ENCODE measurements around the gene UBE2K.
"Not testable (repeated sequence)": the region's sequence is repeated elsewhere in the genome, so short reads cannot be mapped to it uniquely, and the experiment has no call there.

Gene UBE2K

DNA sequence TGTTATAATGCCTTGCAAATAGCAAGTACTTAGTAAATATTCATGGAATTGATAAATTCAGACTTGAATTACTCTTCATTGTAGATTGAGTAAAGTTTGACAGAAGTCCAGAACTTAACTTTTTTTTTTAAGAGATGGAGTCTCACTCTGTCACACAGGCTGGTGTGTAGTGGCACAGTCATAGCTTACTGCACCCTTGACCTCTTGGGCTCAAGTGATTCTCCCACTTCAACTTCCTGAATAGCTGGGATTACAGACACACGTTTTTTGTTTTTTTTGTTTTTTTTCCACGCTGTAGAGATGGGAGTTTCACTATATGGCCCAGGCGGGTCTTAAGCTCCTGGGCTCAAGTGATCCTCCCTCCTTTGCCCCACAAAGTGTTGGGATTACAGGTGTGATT is 32.1 kb downstream of the UBE2K start:
- peak; percentile 23 to 61 (median 51) for DNase-seq

DNA sequence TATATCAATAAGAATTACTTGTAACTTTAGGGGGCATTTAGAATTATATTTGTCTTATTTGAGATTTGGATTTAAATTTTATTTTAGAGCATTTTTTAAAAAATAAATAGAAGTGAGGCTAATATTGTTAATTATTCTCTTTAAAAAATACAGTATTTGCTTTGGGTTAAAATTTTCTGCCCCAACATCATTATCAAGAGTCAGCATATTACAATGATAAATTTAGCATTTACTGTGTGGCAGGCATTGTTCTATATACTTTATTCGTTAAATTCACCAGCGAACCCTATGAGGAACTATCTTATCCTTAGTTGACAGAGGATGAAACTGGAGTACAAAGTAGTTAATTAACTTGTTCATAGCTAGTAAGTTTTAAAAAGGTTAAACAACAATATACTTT is 34.0 kb downstream of the UBE2K start:
- no peak for DNase-seq

- DNase-seq: no peak
Observed at GRCh38 chr4:39732728-39733127, 34.8 kb downstream of the UBE2K start.

GRCh38 chr4:39739591-39739990 is 41.7 kb downstream of the UBE2K start:
- DNase-seq: not testable (repeated sequence)

GRCh38 chr4:39741401-39741800 is 43.5 kb downstream of the UBE2K start:
- peak in 2 of 4 experiments; percentile 16 to 33 for DNase-seq

DNA sequence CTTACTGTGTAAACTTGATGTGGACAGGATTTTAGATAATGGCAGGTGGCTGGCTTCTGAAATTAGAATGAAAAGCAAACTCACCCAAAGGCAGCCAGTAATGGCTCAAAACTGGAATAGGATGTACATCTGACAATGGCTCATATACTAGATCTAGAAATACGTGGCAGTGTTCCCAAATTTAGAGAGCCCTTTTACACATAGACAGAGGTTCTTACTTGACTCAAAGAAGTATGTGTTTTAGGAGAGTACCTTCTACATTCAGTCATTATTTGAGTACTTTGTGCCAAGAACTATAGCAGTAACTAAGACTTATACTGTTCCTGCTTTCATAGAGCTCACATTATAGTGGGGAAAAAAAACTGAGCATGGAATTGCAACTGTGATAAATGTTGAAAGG is 48.0 kb downstream of the UBE2K start:
- DNase-seq: no peak

DNA sequence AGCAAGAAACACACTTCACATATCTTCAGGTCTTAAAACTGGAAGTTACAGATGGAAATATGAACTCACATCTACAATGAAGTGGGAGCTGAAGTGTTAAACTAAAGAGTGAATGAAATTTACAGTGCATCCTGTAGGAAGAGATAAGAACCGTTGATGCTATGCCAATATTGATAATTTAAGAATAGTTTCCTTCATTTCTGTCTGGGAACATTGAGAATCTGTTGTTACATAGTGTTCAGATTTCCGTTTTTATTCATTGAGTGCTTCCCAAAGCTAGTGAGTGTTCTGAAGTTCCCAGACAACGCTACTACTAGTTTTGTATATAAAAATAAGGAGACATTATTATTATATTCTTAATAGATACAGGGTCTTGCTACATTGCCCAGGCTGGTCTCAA is 52.3 kb downstream of the UBE2K start:
- DNase-seq: no peak

- DNase-seq: peak in 3 of 4 experiments; percentile 28 to 45 (median 35)
Observed at GRCh38 chr4:39754309-39754708, 56.4 kb downstream of the UBE2K start.

GRCh38 chr4:39756159-39756558 is 58.2 kb downstream of the UBE2K start:
- DNase-seq: no peak

GRCh38 chr4:39758176-39758575 is 60.2 kb downstream of the UBE2K start:
- DNase-seq: no peak

GRCh38 chr4:39759569-39759968 is 61.6 kb downstream of the UBE2K start:
- no peak for DNase-seq

DNA sequence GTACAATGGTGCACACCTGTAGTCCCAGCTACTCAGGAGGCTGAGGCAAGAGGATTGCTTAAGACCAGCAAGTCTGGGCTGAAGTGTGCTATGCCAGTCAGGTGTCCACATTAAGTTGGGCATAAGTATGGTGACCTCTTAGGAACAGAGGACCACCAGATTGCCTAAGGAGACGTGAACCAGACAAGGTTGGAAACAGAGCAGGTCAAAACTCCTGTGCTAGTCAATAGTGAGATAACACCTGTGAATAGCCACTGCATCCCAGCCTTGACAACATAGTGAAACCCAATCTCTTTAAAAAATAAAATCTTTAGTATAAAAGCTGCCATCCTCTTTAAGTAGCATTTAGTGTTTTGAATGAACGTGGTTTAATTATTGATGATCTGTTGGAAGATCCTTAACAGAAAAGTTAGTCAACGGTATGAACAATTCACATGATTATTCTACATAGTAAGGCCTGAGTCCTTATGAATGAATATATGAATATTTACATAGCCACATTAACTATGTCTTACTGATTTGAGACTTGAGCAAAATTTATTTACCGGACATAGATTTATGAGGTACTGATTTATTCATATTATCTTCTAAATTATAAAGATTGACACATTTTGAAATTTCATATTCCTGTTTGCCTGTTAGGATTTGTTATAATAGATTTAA is 63.2 kb downstream of the UBE2K start:
- no peak for DNase-seq

GRCh38 chr4:39763714-39764572 is 66.0 kb downstream of the UBE2K start:
- DNase-seq: no peak

DNA sequence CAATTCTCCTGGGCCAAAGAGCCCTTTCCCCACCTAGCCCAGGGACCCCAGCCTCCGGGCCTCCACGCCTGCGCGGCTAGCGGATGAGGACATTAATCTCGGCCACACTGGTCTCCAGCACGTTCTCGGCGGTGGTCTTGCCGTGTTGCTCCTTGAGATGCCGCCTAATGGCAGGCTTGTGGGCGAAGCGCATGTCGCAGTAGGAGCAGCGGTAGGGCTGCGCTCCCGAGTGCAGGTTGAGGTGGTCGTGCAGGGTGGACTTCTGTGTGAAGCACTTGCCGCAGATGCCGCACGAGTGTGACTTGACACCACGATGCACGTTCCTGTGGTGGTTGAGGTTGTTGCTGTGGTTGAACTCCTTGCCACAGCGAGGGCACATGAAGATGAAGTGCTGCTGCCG is 72.1 kb downstream of the UBE2K start:
- DNase-seq: no peak

DNA sequence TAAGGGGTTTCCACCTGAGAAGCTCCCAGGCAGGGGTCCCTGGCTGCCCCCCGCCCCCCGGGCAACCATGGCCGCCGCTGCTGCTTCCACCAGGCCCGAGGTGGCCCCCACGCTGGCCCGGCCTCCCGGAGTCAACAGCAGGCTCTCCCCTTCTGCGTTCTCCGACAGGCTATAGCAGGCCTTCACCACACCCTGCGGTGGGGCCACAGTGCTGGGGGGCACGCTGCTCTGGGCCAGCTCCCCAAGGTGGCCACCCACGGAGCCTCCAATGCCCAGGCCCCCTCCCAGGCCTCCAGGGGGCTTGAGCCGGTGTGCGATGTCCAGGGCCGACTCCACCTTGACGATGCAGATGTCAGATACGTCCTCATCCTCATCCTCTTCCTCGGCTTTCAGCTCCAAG is 72.5 kb downstream of the UBE2K start:
- no peak for DNase-seq

- DNase-seq: no peak
Observed at GRCh38 chr4:39770969-39771724, 73.2 kb downstream of the UBE2K start.

DNA sequence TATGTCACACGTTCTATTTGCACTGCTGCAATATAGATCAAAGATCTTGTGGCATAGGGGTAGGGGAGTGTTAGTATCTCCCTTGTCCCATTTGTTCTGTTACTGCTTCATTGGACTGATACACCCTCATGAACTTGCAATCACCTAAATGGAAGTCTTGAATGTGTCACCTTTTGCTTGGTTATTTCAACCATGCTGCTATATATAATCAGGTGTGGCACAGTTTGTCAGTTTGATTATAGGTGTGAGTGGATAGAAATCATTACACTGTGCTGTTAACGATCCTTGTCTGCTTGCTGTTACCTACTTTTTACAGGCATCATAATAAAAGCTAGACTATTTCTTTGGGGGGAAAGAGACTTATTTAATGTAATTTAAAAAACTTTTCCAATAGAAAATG is 84.1 kb downstream of the UBE2K start:
- not testable (repeated sequence) for DNase-seq

DNA sequence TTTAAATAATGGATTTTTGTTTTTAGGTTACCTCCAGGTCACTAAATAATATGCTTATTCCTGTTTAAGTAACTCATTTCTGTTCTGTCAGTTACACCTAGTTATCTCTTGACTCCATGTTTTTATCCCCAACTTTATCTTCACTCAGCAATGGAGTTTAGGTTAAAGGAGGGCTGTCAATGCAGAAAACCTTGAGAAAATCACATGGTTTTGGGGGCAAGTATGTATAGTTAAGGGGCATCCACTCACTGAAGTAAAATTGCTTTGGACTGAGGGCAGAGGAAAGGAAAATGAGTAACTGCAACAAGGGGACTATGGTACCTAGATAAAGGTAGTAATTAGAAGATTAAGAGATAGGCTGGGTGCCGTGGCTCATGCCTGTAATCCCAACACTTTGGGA is 87.1 kb downstream of the UBE2K start:
- DNase-seq: no peak

GRCh38 chr4:39786838-39787237 is 88.9 kb downstream of the UBE2K start:
- DNase-seq: no peak

GRCh38 chr4:39792128-39792527 is 94.2 kb downstream of the UBE2K start:
- DNase-seq: no peak

DNA sequence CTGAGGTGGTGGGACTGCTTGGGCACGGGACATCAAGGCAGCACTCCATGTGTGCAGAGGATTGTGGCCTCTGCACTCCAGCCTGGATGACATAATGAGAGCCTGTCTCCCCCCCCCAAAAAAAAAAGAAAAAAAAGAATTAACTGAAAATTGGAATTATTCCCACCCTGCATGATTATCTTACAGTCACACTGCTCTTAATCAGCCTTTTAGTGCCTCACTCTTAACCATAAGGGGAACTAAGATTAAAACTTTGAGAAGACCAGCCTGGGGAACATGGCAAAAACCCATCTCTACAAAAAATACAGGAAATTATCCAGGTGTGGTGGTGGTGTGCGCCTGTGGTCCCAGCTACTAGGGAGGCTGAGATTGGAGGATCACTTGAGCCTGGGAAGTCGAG is 94.6 kb downstream of the UBE2K start:
- DNase-seq: peak in 1 of 4 experiments; percentile 10

DNA sequence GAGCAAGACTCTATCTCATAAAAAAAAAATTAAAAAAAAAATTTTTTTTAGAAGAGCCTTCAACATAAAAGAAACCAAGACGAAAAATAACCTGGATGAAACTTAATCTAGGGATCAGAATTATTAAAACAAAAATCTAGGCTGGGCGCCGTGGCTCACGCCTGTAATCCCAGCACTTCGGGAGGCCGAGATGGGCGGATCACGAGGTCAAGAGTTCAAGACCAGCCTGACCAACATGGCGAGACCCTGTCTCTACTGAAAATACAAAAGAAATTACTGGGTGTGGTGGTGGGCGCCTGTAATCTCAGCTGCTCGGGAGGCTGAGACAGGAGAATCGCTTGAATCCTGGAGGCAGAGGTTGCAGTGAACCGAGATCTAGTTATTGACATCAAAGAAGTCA is 95.0 kb downstream of the UBE2K start:
- not testable (repeated sequence) for DNase-seq

DNA sequence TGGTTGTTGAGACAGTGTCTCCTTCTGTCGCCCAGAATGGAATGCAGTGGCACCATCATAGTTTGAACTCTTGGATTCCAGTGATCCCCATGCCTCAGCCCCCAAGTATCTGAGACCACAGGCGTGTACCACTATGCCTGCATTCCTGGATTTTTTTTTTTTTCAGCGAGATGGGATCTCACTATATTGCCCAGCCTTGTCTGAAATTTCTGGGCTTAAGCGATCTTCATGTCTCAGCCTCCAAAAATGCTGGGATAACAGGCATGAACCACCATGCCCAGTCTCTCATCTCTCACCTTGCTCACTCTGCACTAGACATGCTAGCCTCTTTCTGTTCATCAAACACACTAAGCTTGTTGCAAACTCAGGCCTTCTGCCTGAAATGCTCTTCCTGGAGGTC is 104.1 kb downstream of the UBE2K start:
- DNase-seq: no peak
